SK-N-MC (cell line): Measurements from ENCODE around the gene ARL8A.

Experiments
- DNase-seq: peaks from one replicate; pipeline ENCODE4 v3.0.0-alpha.2; 2011; ENCODE audit warnings: low read depth, low spot score
- H3K27ac ChIP-seq: fragments of 200-600 bp; sonication (generic); 2 replicates; pipeline ENCODE4 v1.5.1; 2016; ENCODE audit warnings: mixed run types
- H3K36me3 ChIP-seq: fragments of 200-600 bp; sonication (generic); 2 replicates; pipeline ENCODE4 v1.6.1; 2017; ENCODE audit warnings: antibody characterized with exemption, low read length, mixed read lengths; ENCODE audit not compliant: insufficient read depth
- H3K4me3 ChIP-seq: fragments of 200-600 bp; sonication (generic); 2 replicates; pipeline ENCODE4 v1.5.1; 2016
- H3K9ac ChIP-seq: fragments of 200-600 bp; sonication (generic); 2 replicates; pipeline ENCODE4 v1.8.0; 2017; ENCODE audit warnings: mixed run types, mixed read lengths; ENCODE audit not compliant: insufficient read length
- H3K9me3 ChIP-seq: fragments of 200-600 bp; sonication (generic); 2 replicates; pipeline ENCODE4 v1.6.1; 2017; ENCODE audit warnings: low read depth, mild to moderate bottlenecking, antibody characterized with exemption, low read length, moderate library complexity, mixed read lengths
- EZH2 ChIP-seq: fragments of 200-600 bp; sonication (generic); IDR thresholded peaks from one replicate; pipeline ENCODE4 v1.6.1; 2017; ENCODE audit warnings: antibody characterized with exemption
- FOXP2 ChIP-seq: optimal IDR thresholded peaks from 2 replicates; pipeline ENCODE3; 2011; ENCODE audit warnings: mild to moderate bottlenecking, moderate library complexity; ENCODE audit not compliant: insufficient read depth; ENCODE audit errors: extremely low read length, control extremely low read depth
- POLR2AphosphoS5 ChIP-seq: IDR thresholded peaks from 2 replicates; pipeline ENCODE4 v1.6.1; 2012; ENCODE audit warnings: mild to moderate bottlenecking, low read depth, low read length, borderline replicate concordance

ARL8A gene

DNA sequence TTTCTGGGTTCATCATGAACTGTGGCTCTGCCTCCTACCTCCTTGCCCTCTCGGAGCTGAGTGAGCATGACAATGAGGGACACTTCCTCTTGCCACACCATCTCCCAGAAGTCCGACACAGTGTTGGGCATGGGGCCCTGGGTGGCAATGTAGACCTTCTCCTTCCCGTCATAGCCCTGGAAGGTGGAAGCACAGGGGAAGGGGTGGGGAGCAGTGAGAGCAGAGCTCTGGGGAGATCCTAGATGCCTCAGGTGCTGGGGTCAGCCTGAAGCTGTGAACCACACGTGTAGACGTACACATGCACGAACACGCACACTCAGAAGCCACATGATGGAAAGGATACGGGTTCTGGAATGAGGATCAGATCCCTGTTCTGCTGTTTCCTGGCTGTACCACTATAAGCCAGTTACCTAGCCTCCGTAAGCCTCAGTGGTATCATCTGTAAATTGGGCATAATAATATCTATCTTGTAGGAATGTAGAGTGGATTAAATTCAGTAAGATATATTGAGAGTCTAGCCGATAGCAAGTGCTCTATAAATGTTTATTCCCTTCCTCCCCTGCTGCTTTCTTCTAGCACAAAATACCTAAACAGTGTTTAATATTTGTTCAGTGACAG is 9.7 kb upstream of the ARL8A start:
- Histone ChIP-seq H3K4me3 (no peak overlapping the region), H3K27ac (no peak overlapping the region), H3K9ac (no peak overlapping the region), H3K36me3 (no peaks in the 10 kb centered on the region), H3K9me3 (no peaks in the 10 kb centered on the region)
- TF ChIP-seq EZH2 (no peak), POLR2AphosphoS5 (no peak), FOXP2 (no peak)
- DNase-seq: no peak

DNA sequence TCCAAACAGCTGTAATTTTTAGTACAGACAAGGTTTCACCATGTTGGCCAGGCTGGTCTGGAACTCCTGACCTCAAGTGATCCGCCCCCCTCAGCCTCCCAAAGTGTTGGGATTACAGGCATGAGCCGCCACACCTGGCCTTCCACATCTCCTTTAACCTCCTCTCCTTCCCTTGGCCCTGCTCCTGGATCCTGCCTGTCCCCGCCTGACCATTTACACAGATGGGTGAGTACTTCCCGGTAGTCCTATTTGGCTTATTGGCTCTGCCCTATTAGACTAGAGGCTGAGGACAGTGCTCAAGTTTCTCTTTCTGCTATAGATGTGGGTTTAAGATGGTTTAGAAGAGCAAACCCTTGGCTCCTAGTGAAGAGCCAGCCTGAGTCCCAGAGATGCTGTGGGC is 8.7 kb upstream of the ARL8A start:
- Histone ChIP-seq H3K36me3 (no peaks in the 10 kb centered on the region), H3K4me3 (no peak overlapping the region), H3K27ac (no peak overlapping the region), H3K9me3 (no peaks in the 10 kb centered on the region), H3K9ac (no peak overlapping the region)
- TF ChIP-seq FOXP2 (no peak), EZH2 (no peak), POLR2AphosphoS5 (no peak)
- no peak for DNase-seq

DNA sequence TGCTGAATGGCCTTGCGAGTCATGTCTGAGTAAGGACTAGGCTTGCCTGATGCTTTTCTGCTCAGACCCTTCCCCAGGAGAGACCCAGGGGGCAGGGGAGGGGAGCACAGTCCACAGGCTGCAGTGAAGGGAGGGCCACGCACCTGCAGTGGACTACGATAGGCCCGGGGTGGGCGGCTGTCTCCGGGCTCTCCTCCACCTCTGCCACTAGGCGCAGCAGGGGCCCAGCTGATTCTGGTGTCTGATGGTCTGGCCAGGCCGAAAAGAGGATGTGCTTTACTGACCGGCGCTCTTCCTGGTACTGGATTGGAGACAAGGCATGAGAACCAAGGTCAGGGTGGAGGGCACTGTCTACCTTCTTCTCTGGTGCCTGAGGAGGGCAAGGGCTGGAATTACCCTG is 7.9 kb upstream of the ARL8A start:
- H3K27ac ChIP-seq: no peak overlapping the region
- no peak overlapping the region for H3K4me3 ChIP-seq
- DNase-seq: no peak
- H3K36me3 ChIP-seq: no peaks in the 10 kb centered on the region
- TF ChIP-seq EZH2 (no peak), POLR2AphosphoS5 (no peak), FOXP2 (no peak)
- no peak overlapping the region for H3K9ac ChIP-seq
- no peaks in the 10 kb centered on the region for H3K9me3 ChIP-seq

DNA sequence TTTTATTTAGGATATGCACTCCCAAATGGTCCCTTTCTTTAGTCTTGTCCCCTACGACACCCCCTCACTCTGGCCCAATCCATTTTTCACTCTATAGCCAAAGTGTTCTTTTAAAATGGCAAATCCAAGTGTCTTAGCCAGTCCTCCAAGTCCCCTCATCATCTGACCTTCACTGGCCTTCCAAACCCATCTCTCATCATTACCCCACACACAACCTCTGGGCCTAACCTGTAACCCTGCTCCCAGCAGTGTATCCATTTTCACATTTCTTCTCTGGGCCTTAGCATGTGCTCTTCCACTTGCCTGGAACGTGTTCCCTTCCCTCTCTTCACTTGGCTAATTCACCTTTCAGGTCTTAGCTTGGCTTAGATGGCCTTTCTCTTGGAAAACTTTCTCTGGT is 6.5 kb upstream of the ARL8A start:
- Histone ChIP-seq H3K27ac (no peak overlapping the region), H3K4me3 (no peak overlapping the region), H3K36me3 (no peaks in the 10 kb centered on the region), H3K9me3 (no peaks in the 10 kb centered on the region), H3K9ac (no peak overlapping the region)
- no peak for DNase-seq
- TF ChIP-seq EZH2: no peak
- TF ChIP-seq FOXP2: no peak
- no peak for TF ChIP-seq POLR2AphosphoS5

DNA sequence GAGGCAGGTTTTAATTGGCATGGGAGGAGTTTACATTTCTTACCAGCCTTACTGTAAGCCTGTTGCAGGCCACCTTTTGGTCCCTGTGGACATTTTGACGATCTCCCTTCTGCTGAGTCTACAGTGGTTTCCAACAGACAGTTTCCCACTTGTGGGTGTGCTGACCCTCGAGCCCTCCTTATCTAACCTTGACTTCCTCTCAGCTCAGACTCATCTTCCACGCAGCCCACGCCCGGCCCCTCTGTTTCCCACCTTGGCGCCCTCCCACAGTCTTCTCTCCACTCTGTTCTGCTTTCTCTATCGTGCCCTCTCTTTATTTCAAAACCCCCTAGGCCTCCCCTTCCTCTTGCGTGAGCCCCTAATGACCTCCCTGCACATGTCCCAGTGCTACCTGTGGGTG is 6.1 kb upstream of the ARL8A start:
- DNase-seq: no peak
- TF ChIP-seq EZH2 (no peak), FOXP2 (no peak), POLR2AphosphoS5 (no peak)
- H3K36me3 ChIP-seq: no peaks in the 10 kb centered on the region
- H3K9ac ChIP-seq: no peak overlapping the region
- no peak overlapping the region for H3K27ac ChIP-seq
- no peak overlapping the region for H3K4me3 ChIP-seq
- no peaks in the 10 kb centered on the region for H3K9me3 ChIP-seq

DNA sequence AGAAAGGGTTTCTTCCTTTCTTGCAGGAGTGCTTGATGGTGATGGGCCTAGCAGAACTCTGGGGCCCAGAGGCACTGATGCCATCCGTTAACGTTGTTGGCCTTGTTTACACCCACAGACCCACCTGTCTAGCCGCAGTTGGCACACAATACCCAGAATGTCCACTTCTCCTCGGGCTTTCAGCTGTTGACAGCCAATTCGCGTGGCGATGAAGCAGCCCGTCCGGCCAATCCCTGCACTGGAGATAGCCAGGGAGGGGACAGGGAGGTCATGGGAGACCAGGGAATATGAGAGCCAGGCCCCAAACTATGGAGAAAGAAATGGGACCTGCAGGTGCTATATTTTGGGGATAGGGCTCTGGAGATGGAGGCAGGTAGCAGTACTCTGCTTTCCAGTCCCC is 5.7 kb upstream of the ARL8A start:
- Histone ChIP-seq H3K9me3 (no peaks in the 10 kb centered on the region), H3K36me3 (no peaks in the 10 kb centered on the region), H3K4me3 (no peak overlapping the region), H3K27ac (no peak overlapping the region), H3K9ac (no peak overlapping the region)
- TF ChIP-seq POLR2AphosphoS5 (no peak), FOXP2 (no peak), EZH2 (no peak)
- DNase-seq: no peak

DNA sequence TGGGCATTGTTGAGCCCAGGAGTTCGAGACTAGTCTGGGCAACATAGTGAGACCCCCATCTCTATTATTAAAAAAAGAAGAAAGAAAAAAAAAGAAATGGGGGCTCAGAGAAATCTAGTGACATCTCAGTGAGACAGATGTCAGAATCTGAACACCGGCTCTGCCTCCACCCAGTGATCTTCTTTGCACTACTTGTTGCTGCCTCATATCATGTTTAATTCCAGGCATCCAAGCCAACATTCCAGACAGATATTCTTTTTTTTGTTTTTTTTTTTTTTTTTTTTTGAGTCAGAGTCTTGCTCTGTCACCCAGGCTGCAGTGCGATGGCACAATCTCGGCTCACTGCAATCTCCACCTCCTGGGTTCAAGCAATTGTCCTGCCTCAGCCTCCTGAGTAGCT is 5.0 kb upstream of the ARL8A start:
- Histone ChIP-seq H3K4me3 (no peak overlapping the region), H3K36me3 (no peaks in the 10 kb centered on the region), H3K9ac (no peak overlapping the region), H3K9me3 (no peaks in the 10 kb centered on the region), H3K27ac (no peak overlapping the region)
- TF ChIP-seq POLR2AphosphoS5: no peak
- no peak for TF ChIP-seq EZH2
- TF ChIP-seq FOXP2: no peak
- no peak for DNase-seq

DNA sequence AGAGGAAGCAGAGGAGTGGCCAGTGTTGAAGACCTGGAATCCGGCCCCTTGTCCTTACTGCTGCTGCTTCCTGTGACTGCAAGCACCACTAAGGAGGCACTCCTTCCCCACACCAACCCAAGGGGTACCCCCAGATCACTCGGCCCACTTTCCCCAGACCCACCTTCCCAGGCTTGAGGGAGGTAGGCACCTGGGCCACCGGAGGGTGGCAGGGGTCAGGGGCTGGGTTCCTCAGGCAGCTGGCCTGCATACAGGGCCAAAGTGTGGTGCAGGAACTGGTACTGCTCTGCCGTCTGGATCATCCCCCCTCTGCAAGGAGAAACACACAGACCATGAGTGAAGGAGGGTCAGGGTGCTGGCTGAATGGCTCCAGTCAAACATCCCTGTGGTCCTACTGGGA is 3.9 kb upstream of the ARL8A start:
- H3K27ac ChIP-seq: no peak overlapping the region
- TF ChIP-seq EZH2 (no peak), POLR2AphosphoS5 (no peak), FOXP2 (no peak)
- DNase-seq: no peak
- no peak overlapping the region for H3K4me3 ChIP-seq
- no peak overlapping the region for H3K9ac ChIP-seq
- no peaks in the 10 kb centered on the region for H3K36me3 ChIP-seq
- H3K9me3 ChIP-seq: no peaks in the 10 kb centered on the region

DNA sequence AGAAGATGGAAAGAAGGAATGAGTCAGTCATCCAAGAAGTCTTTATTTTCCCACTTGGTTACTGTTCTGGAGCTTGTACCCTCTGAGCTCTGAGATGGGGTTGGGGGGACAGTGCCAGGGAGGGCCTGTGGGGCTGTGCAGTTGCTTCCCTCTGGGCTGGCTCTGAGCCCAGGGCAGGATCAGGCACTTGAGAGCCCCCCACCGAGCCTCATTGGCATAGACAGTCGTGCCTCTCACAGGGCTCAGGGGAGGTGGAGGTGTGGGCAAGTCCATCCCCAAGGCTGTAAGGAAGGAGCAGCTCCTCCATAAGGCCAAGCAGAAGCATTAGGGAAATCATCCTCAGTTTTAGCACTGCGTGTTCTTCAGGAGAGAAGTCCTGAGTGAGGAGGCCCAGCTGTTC is 2.5 kb upstream of the ARL8A start:
- TF ChIP-seq EZH2: no peak
- TF ChIP-seq FOXP2: no peak
- Histone ChIP-seq H3K4me3 (no peak overlapping the region), H3K9ac (no peak overlapping the region), H3K9me3 (no peaks in the 10 kb centered on the region), H3K27ac (no peak overlapping the region), H3K36me3 (no peaks in the 10 kb centered on the region)
- DNase-seq: no peak
